HG02763 (cell line): ENCODE data around the gene ATN1.

Experiments
- ATAC-seq: cut with Tn5 transposase; IDR thresholded peaks from one replicate; pipeline ENCODE4 v1.9.1; 2021; ENCODE audit warnings: mild to moderate bottlenecking, moderate library complexity; ENCODE audit not compliant: unreplicated experiment

The ATN1 gene

GRCh38 chr12:6925540-6926279, 2.0 kb upstream of the ATN1 start:
- ATAC-seq, result no peak

GRCh38 chr12:6928022-6928702, 403 bp downstream of the ATN1 start:
- no peak for ATAC-seq

- ATAC-seq, result no peak
Observed at GRCh38 chr12:6928703-6929407, 1.1 kb downstream of the ATN1 start.

GRCh38 chr12:6929466-6930452, 2.0 kb downstream of the ATN1 start:
- ATAC-seq, result no peak

GRCh38 chr12:6932766-6933165, 5.0 kb downstream of the ATN1 start:
- no peak for ATAC-seq

- no peak for ATAC-seq
Observed at GRCh38 chr12:6934110-6934509, 6.4 kb downstream of the ATN1 start.

GRCh38 chr12:6935371-6936193, 7.8 kb downstream of the ATN1 start:
- ATAC-seq, result no peak

- ATAC-seq, result no peak
Observed at GRCh38 chr12:6936194-6936635, 8.5 kb downstream of the ATN1 start.

GRCh38 chr12:6936636-6937480, 9.1 kb downstream of the ATN1 start:
- no peak for ATAC-seq

GRCh38 chr12:6937481-6938352, 10.0 kb downstream of the ATN1 start:
- peak; percentile 86 for ATAC-seq

GRCh38 chr12:6938353-6939190, 10.8 kb downstream of the ATN1 start:
- no peak for ATAC-seq

GRCh38 chr12:6939191-6939540, 11.4 kb downstream of the ATN1 start:
- ATAC-seq, result no peak

- ATAC-seq, result no peak
Observed at GRCh38 chr12:6941267-6941666, 13.5 kb downstream of the ATN1 start.

GRCh38 chr12:6941782-6942181, 14.0 kb downstream of the ATN1 start:
- no peak for ATAC-seq

- ATAC-seq, result no peak
Observed at GRCh38 chr12:6942331-6942665, 14.5 kb downstream of the ATN1 start.

- peak; percentile 26 for ATAC-seq
Observed at GRCh38 chr12:6943389-6943721, 15.6 kb downstream of the ATN1 start.

- peak; percentile 27 for ATAC-seq
Observed at GRCh38 chr12:6943722-6944380, 16.1 kb downstream of the ATN1 start, which contains the start of the genes C12orf57 and RNU7-1. Gene C12orf57 (plus strand): TSS chr12:6944022. CDS start chr12:6944122, 100 bp downstream. Gene RNU7-1 (plus strand): TSS chr12:6943816.
